H9 (cell line): ENCODE measurements around the gene GCNT1. TPM values are rescaled to one million over a fixed set of nuclear protein-coding genes. Genes with fewer than 3 reads are reported as not detected.

ENCODE experiments used
- DNase-seq: peaks from one replicate; pipeline ENCODE4 v3.0.0-alpha.2; 2017
- H2AFZ ChIP-seq: one replicate; pipeline ENCODE4 v1.6.1; 2013; ENCODE audit warnings: mild to moderate bottlenecking, low read length, control low read depth, moderate library complexity
- H2AK5ac ChIP-seq: 2 replicates; pipeline ENCODE4 v1.6.1; 2013; ENCODE audit warnings: low read length, control low read depth, mixed read lengths; ENCODE audit not compliant: insufficient read length
- H2BK120ac ChIP-seq: one replicate; pipeline ENCODE4 v1.6.1; 2013; ENCODE audit warnings: low read depth, mild to moderate bottlenecking, low read length, control low read depth, inconsistent platforms; ENCODE audit not compliant: poor library complexity, severe bottlenecking
- H2BK12ac ChIP-seq: 2 replicates; pipeline ENCODE4 v1.6.1; 2013; ENCODE audit warnings: low read length, control low read depth, mixed read lengths, low read depth; ENCODE audit not compliant: insufficient read length
- H2BK15ac ChIP-seq: 2 replicates; pipeline ENCODE4 v1.6.1; 2013; ENCODE audit warnings: low read depth, low read length, control low read depth
- H2BK20ac ChIP-seq: one replicate; pipeline ENCODE4 v1.6.1; 2013; ENCODE audit warnings: low read depth, mild to moderate bottlenecking, low read length, control low read depth, inconsistent platforms; ENCODE audit not compliant: poor library complexity, severe bottlenecking
- H2BK5ac ChIP-seq: 2 replicates; pipeline ENCODE4 v1.6.1; 2013; ENCODE audit warnings: low read length, control low read depth, mixed read lengths; ENCODE audit not compliant: insufficient read length
- H3K14ac ChIP-seq: 2 replicates; pipeline ENCODE4 v1.6.1; 2013; ENCODE audit warnings: low read length, control low read depth; ENCODE audit not compliant: insufficient read depth
- H3K18ac ChIP-seq: 2 replicates; pipeline ENCODE4 v1.6.1; 2013; ENCODE audit warnings: low read depth, mild to moderate bottlenecking, mixed read lengths, low read length, control low read depth; ENCODE audit not compliant: insufficient read length
- H3K23ac ChIP-seq: 2 replicates; pipeline ENCODE4 v1.6.1; 2013; ENCODE audit warnings: low read length, control low read depth, mixed read lengths, low read depth; ENCODE audit not compliant: insufficient read length
- H3K23me2 ChIP-seq: 2 replicates; pipeline ENCODE4 v1.6.1; 2013; ENCODE audit warnings: low read depth, mild to moderate bottlenecking, mixed read lengths, low read length, control low read depth; ENCODE audit not compliant: insufficient read length, poor library complexity, severe bottlenecking
- H3K27ac ChIP-seq: 2 replicates; pipeline ENCODE4 v1.5.1; 2013; ENCODE audit warnings: low read length, control low read depth, mixed read lengths, low read depth; ENCODE audit not compliant: insufficient read length
- H3K27me3 ChIP-seq: 2 replicates; pipeline ENCODE4 v1.6.1; 2013; ENCODE audit warnings: low read length, control low read depth, inconsistent platforms; ENCODE audit not compliant: insufficient read depth
- H3K4ac ChIP-seq: 2 replicates; pipeline ENCODE4 v1.6.1; 2013; ENCODE audit warnings: low read depth, mild to moderate bottlenecking, control low read depth, inconsistent platforms, low read length, moderate library complexity
- H3K4me1 ChIP-seq: 2 replicates; pipeline ENCODE4 v1.6.1; 2013; ENCODE audit warnings: low read length, control low read depth, inconsistent platforms; ENCODE audit not compliant: insufficient read depth
- H3K4me2 ChIP-seq: 2 replicates; pipeline ENCODE4 v1.6.1; 2013; ENCODE audit warnings: low read length, control low read depth, mixed read lengths; ENCODE audit not compliant: insufficient read length, insufficient read depth
- H3K56ac ChIP-seq: 2 replicates; pipeline ENCODE4 v1.6.1; 2013; ENCODE audit warnings: low read depth, mild to moderate bottlenecking, mixed read lengths, low read length, control low read depth; ENCODE audit not compliant: insufficient read length
- H3K79me1 ChIP-seq: 2 replicates; pipeline ENCODE4 v1.6.1; 2013; ENCODE audit warnings: low read depth, mild to moderate bottlenecking, moderate library complexity, low read length, control low read depth, inconsistent platforms; ENCODE audit not compliant: insufficient read depth, poor library complexity, severe bottlenecking
- H3K79me2 ChIP-seq: 2 replicates; pipeline ENCODE4 v1.6.1; 2013; ENCODE audit warnings: low read length, control low read depth, inconsistent platforms; ENCODE audit not compliant: insufficient read depth
- H3K9ac ChIP-seq: 2 replicates; pipeline ENCODE4 v1.6.1; 2013; ENCODE audit warnings: low read length, control low read depth, mixed read lengths; ENCODE audit not compliant: insufficient read length; ENCODE audit errors: extremely low read depth
- H3K9me3 ChIP-seq: one replicate; pipeline ENCODE4 v1.6.1; 2013; ENCODE audit warnings: low read depth, low read length, inconsistent platforms; ENCODE audit not compliant: control insufficient read depth
- H3T11ph ChIP-seq: one replicate; pipeline ENCODE4 v1.6.1; 2013; ENCODE audit warnings: mild to moderate bottlenecking, low read length, control low read depth, inconsistent platforms
- H4K20me1 ChIP-seq: one replicate; pipeline ENCODE4 v1.6.1; 2013; ENCODE audit not compliant: control insufficient read depth, insufficient read length, insufficient read depth
- H4K5ac ChIP-seq: 2 replicates; pipeline ENCODE4 v1.6.1; 2013; ENCODE audit warnings: low read depth, mild to moderate bottlenecking, mixed read lengths, low read length, control low read depth; ENCODE audit not compliant: insufficient read length
- H4K8ac ChIP-seq: replicated peaks from 2 replicates; pipeline ENCODE4 v1.6.1; 2013; ENCODE audit warnings: low read length, control low read depth, mixed read lengths, low read depth; ENCODE audit not compliant: insufficient read length
- H4K91ac ChIP-seq: 2 replicates; pipeline ENCODE4 v1.6.1; 2013; ENCODE audit warnings: low read depth, mild to moderate bottlenecking, moderate library complexity, mixed read lengths, low read length, control low read depth; ENCODE audit not compliant: insufficient read length
- H3K27ac Mint-ChIP-seq, 3 experiments: 2 replicates in 2 of 3; 3 replicates in 1 of 3; pipeline ENCODE4 v1.8.0; 2020 to 2021; ENCODE audit warnings: mixed read lengths in 3 of 3, mild to moderate bottlenecking in 1 of 3, moderate library complexity in 1 of 3
- H3K27me3 Mint-ChIP-seq: 2 replicates; pipeline ENCODE4 v1.8.0; 2021; ENCODE audit warnings: low read depth, mild to moderate bottlenecking, moderate library complexity, mixed read lengths
- H3K36me3 Mint-ChIP-seq, 3 experiments: 2 replicates in 2 of 3; 3 replicates in 1 of 3; pipeline ENCODE4 v1.8.0; 2020 to 2021; ENCODE audit warnings: low read depth in 3 of 3, mixed read lengths in 3 of 3; ENCODE audit not compliant: insufficient read depth in 1 of 3
- H3K4me1 Mint-ChIP-seq, 2 experiments: 2 replicates each; pipeline ENCODE4 v1.8.0; 2020; ENCODE audit warnings: mixed read lengths in 2 of 2
- H3K4me3 Mint-ChIP-seq, 2 experiments: 2 replicates in 1 of 2; 3 replicates in 1 of 2; pipeline ENCODE4 v1.8.0; 2020 to 2021; ENCODE audit warnings: mild to moderate bottlenecking in 2 of 2, mixed read lengths in 2 of 2, moderate library complexity in 1 of 2
- H3K9me3 Mint-ChIP-seq, 2 experiments: 2 replicates in 1 of 2; 3 replicates in 1 of 2; pipeline ENCODE4 v1.8.0; 2020; ENCODE audit warnings: mild to moderate bottlenecking in 2 of 2, mixed read lengths in 2 of 2, moderate library complexity in 1 of 2
- CTCF ChIP-seq: fragments of 200-600 bp; sonication (generic); conservative IDR thresholded peaks from 3 replicates; pipeline ENCODE4 v1.8.0; 2021; ENCODE audit warnings: antibody characterized with exemption, mild to moderate bottlenecking
- WGBS: extraction: QIAGEN DNeasy Blood & Tissue Kit; methylation state at CpG from one replicate; pipeline ENCODE4 v1.1.7; 2013; ENCODE audit warnings: missing lambda C conversion rate, low lambda C conversion rate, mixed read lengths; ENCODE audit not compliant: insufficient read length; ENCODE audit errors: extremely low coverage; 5-methylcytosine and 5-hydroxymethylcytosine counted together
- total RNA-seq: library from RNA; stranded (reverse); gene quantifications from 2 replicates; pipeline ENCODE4 v1.2.1, GENCODE V29; 2021

The GCNT1 gene
- total RNA-seq, 1 experiment from 2014 or later, result 35.6 TPM

DNA sequence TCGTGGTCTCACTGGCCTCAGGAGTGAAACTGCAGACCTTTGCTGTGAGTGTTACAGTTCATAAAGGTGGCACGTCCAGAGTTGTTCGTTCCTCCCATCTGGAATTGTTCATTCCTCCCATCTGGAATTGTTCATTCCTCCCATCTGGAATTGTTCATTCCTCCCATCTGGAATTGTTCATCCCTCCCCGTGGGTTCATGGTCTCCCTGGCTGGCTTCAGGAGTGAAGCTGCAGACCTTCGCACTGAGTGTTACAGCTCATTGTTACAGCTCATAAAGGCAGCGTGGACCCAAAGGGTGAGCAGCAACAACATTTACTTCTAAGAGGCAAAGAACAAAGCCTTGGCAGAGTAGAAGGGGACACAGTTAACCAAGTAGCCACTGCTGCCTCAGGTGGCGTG, 69.1 kb downstream of the GCNT1 start:
- Mint-ChIP-seq H3K27ac (no peak overlapping the region), H3K4me1 (peaks cover 8 to 9% of the 10 kb centered on the region in 2 experiments), H3K36me3 (no peaks in the 10 kb centered on the region; a peak in 1 of 7 replicates), H3K27me3 (no peaks in the 10 kb centered on the region), H3K9me3 (no peaks in the 10 kb centered on the region; a peak in 2 of 5 replicates), H3K4me3 (no peak overlapping the region)
- H2AFZ ChIP-seq, result no peak overlapping the region
- no peaks in the 10 kb centered on the region for H3K79me1 ChIP-seq
- H3K4ac ChIP-seq, result no peak overlapping the region
- no peak overlapping the region for H3K23ac ChIP-seq
- H4K20me1 ChIP-seq, result no peaks in the 10 kb centered on the region
- no peak overlapping the region for H3K14ac ChIP-seq
- no peak overlapping the region for H2BK15ac ChIP-seq
- H4K5ac ChIP-seq, result no peak overlapping the region
- no peak overlapping the region for H4K8ac ChIP-seq
- no peak overlapping the region for H3K18ac ChIP-seq
- no CpG with 5 or more reads among the region's 7 CpGs for WGBS
- no peaks in the 10 kb centered on the region; the same call in 1 of the 2 replicates for H3K79me2 ChIP-seq
- H2AK5ac ChIP-seq, result no peak overlapping the region
- no peak overlapping the region for H3K27ac ChIP-seq
- H3K4me2 ChIP-seq, result no peak overlapping the region
- no peak overlapping the region for H3K9ac ChIP-seq
- H3K4me1 ChIP-seq, result no peaks in the 10 kb centered on the region
- no peak overlapping the region for H2BK20ac ChIP-seq
- H3T11ph ChIP-seq, result no peak overlapping the region
- no peak overlapping the region for H4K91ac ChIP-seq
- H3K56ac ChIP-seq, result no peak overlapping the region
- H2BK5ac ChIP-seq, result no peak overlapping the region
- TF ChIP-seq CTCF, result no peak
- H3K23me2 ChIP-seq, result no peaks in the 10 kb centered on the region
- no peaks in the 10 kb centered on the region for H3K9me3 ChIP-seq
- no peaks in the 10 kb centered on the region for H3K27me3 ChIP-seq
- DNase-seq, result no peak
- H2BK12ac ChIP-seq, result no peak overlapping the region
- no peak overlapping the region for H2BK120ac ChIP-seq
